Cardiac muscle cell (in vitro differentiated cells and primary cell): ENCODE measurements around the gene ARHGAP8. TPM values are rescaled to one million over a fixed set of nuclear protein-coding genes. Genes with fewer than 3 reads are reported as not detected.
"Not testable (repeated sequence)": the region's sequence is repeated elsewhere in the genome, so short reads cannot be mapped to it uniquely, and the experiment has no call there.

Experiments used
- DNase-seq, 2 donors: peaks; one replicate each; pipeline versions ENCODE4 v3.0.0 to v3.0.0-alpha.2; 2010 to 2017; ENCODE audit warnings: low read depth in 1 of 2, low spot score in 1 of 2
- H3K27ac ChIP-seq: fragments of 200-600 bp; sonication (generic); 2 replicates; pipeline ENCODE4 v1.5.1; 2016
- H3K27me3 ChIP-seq: fragments of 200-600 bp; sonication (generic); 2 replicates; pipeline ENCODE4 v1.6.0; 2016; ENCODE audit warnings: control low read depth
- H3K36me3 ChIP-seq: fragments of 200-600 bp; sonication (generic); 2 replicates; pipeline ENCODE4 v1.5.1; 2016; ENCODE audit warnings: control low read depth
- H3K4me1 ChIP-seq: fragments of 200-600 bp; sonication (generic); 2 replicates; pipeline ENCODE4 v1.8.1; 2017; ENCODE audit warnings: low read depth, mild to moderate bottlenecking, mixed run types
- H3K4me3 ChIP-seq: fragments of 200-600 bp; sonication (generic); 2 replicates; pipeline ENCODE4 v1.5.1; 2016; ENCODE audit warnings: mild to moderate bottlenecking
- H3K9me3 ChIP-seq: fragments of 200-600 bp; sonication (generic); 2 replicates; pipeline ENCODE4 v1.5.1; 2017; ENCODE audit warnings: low read depth, mild to moderate bottlenecking, control low read depth
- polyA plus RNA-seq: library from polyadenylated mRNA; unstranded; fragments of >200 nt; fragmentation: Nextera tagmentation; extraction: Ambion mirVana; gene quantifications from 2 replicates; pipeline ENCODE4 v1.2.1, GENCODE V29; 2016
- total RNA-seq: library from RNA; depleted of rRNA; stranded (reverse); fragments of >200 nt; gene quantifications from 2 replicates; pipeline ENCODE4 v1.2.3, GENCODE V29; 2016
- TF ChIP-seq, protein P1 (sequence below): IDR thresholded peaks from 2 replicates; pipeline ENCODE4 v1.5.1; 2012; ENCODE audit warnings: low read depth, mild to moderate bottlenecking, low read length

The ARHGAP8 gene
- total and polyA plus RNA-seq, 2 experiments from 2014 or later: 1.2 to 2.4 TPM

DNA sequence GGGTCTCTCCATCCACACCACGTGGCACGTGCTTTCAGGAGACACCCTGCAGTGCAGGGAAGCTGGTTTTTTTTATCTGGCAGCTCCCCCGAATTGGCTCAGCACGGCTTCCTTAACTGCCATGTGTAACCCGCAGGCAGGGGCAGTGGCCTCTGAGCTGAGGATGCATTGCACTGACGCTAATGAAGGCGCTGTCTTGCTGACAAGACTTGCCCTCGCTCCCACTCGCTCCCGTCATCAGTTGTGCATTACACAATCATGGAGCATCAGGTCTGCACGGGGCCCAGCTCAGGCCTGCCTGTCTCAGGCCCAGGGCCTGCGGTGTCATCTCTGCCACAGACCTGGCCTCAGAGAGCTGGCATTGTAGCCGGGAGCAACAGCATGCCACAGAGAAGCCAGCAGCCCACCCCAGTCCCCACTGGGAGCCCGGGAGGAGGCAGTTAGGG lies 95.9 kb downstream of the ARHGAP8 start:
- Histone ChIP-seq H3K27ac (no peak overlapping the region), H3K27me3 (no peaks in the 10 kb centered on the region), H3K4me3 (no peak overlapping the region), H3K4me1 (no peaks in the 10 kb centered on the region), H3K36me3 (no peaks in the 10 kb centered on the region), H3K9me3 (no peaks in the 10 kb centered on the region)
- TF ChIP-seq, protein P1, sequence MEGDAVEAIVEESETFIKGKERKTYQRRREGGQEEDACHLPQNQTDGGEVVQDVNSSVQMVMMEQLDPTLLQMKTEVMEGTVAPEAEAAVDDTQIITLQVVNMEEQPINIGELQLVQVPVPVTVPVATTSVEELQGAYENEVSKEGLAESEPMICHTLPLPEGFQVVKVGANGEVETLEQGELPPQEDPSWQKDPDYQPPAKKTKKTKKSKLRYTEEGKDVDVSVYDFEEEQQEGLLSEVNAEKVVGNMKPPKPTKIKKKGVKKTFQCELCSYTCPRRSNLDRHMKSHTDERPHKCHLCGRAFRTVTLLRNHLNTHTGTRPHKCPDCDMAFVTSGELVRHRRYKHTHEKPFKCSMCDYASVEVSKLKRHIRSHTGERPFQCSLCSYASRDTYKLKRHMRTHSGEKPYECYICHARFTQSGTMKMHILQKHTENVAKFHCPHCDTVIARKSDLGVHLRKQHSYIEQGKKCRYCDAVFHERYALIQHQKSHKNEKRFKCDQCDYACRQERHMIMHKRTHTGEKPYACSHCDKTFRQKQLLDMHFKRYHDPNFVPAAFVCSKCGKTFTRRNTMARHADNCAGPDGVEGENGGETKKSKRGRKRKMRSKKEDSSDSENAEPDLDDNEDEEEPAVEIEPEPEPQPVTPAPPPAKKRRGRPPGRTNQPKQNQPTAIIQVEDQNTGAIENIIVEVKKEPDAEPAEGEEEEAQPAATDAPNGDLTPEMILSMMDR: no peak
- DNase-seq: peak in 1 of 2 donors; percentile 46

- Histone ChIP-seq H3K4me3 (no peak overlapping the region), H3K36me3 (no peaks in the 10 kb centered on the region), H3K4me1 (no peaks in the 10 kb centered on the region), H3K9me3 (no peaks in the 10 kb centered on the region), H3K27me3 (no peaks in the 10 kb centered on the region), H3K27ac (no peak overlapping the region)
- no peak for DNase-seq
- TF ChIP-seq, protein P1: no peak
Observed at GRCh38 chr22:44848791-44849420, 96.5 kb downstream of the ARHGAP8 start.

DNA sequence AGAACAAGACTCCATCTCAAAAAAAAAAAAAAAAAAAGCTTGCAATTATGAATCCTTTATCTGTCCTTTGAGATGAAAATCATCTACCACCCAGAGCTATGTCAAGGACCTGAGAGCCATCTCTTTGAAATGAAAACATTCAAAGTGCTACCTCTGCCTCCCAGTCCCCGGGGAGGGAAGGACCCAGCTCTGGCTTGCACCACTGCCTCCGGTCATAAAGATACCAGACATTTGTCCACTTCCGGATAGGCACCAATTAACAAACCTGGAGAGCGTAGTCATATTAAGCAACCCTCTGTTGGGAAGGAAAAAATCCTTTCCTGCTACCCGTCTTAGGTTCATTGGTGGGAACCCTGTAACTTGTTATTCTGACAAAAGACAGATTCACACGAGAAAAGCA lies 98.6 kb downstream of the ARHGAP8 start:
- no peaks in the 10 kb centered on the region for H3K36me3 ChIP-seq
- TF ChIP-seq, protein P1: no peak
- H3K27me3 ChIP-seq: no peaks in the 10 kb centered on the region
- H3K4me1 ChIP-seq: no peaks in the 10 kb centered on the region
- H3K27ac ChIP-seq: no peak overlapping the region
- H3K4me3 ChIP-seq: no peak overlapping the region
- no peaks in the 10 kb centered on the region for H3K9me3 ChIP-seq
- DNase-seq: no peak

- not testable (repeated sequence) for H3K27me3 ChIP-seq, H3K4me3 ChIP-seq, H3K27ac ChIP-seq, H3K36me3 ChIP-seq, H3K4me1 ChIP-seq, H3K9me3 ChIP-seq, DNase-seq
Observed at GRCh38 chr22:44854641-44855040, 102.3 kb downstream of the ARHGAP8 start.

DNA sequence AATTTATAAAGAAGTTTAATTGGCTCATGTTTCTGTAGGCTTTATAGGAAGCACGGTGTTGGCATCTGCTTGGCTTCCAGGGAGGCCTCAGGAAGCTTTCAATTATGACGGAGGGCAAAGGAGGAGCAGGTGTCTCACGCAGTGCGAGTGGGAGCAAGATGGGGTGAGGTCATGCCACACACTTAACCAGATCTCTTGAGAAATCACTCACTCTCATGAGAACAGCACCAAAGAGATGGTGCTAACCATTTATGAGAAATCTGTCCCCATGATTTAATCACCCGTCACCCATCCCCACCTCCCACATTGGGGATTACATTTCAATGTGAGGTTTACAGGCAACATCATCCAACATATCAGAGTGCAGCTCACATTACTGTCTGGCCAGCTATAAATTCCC lies 103.5 kb downstream of the ARHGAP8 start:
- Histone ChIP-seq H3K27ac (no peak overlapping the region), H3K9me3 (no peaks in the 10 kb centered on the region), H3K36me3 (no peaks in the 10 kb centered on the region), H3K27me3 (no peaks in the 10 kb centered on the region), H3K4me1 (no peaks in the 10 kb centered on the region), H3K4me3 (no peak overlapping the region)
- TF ChIP-seq, protein P1: no peak
- DNase-seq: no peak

DNA sequence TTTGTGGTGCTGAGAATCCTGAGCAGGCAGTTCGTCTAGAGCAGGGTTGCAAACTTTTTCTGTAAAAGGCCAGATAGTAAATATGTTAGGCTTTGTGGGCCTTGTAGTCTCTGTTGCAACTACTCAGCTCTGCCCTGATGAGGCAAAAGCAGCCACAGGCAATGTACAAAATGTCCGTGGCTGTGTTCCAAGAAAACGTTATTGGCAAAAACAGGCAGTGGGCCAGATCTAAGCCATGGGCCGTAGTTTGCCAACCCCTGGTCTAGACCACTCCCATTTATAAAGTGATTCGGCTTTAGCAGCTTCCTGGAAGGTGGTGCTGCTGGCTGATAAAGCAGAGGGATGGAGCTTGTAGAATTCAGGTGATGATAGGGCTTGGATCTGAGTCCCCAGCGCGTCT lies 106.4 kb downstream of the ARHGAP8 start:
- H3K27me3 ChIP-seq, H3K4me3 ChIP-seq, H3K27ac ChIP-seq, H3K4me1 ChIP-seq, H3K36me3 ChIP-seq, H3K9me3 ChIP-seq: not testable (repeated sequence)
- DNase-seq: peak in 1 of 2 donors; percentile 54
